SJCRH30 (cell line): Measurements from ENCODE around the gene SMARCA2. TPM values are rescaled to one million over a fixed set of nuclear protein-coding genes. Genes with fewer than 3 reads are reported as not detected.

Experiments
- DNase-seq, 2 experiments: peaks; one replicate each; pipeline ENCODE4 v3.0.0-alpha.2; 2015 to 2020
- H3K27ac ChIP-seq: fragments of 250-450 bp; sonication (Bioruptor Pico); 2 replicates; pipeline ENCODE4 v1.5.1; 2020; ENCODE audit warnings: mild to moderate bottlenecking, moderate library complexity
- H3K27me3 ChIP-seq: fragments of 250-450 bp; sonication (Bioruptor Pico); 2 replicates; pipeline ENCODE4 v1.5.1; 2020; ENCODE audit warnings: mild to moderate bottlenecking, moderate library complexity
- H3K36me3 ChIP-seq: fragments of 250-450 bp; sonication (Bioruptor Pico); 2 replicates; pipeline ENCODE4 v1.5.1; 2020; ENCODE audit warnings: mild to moderate bottlenecking, moderate library complexity
- H3K4me1 ChIP-seq: fragments of 250-450 bp; sonication (Bioruptor Pico); 2 replicates; pipeline ENCODE4 v1.5.1; 2020; ENCODE audit warnings: mild to moderate bottlenecking, moderate library complexity
- H3K4me3 ChIP-seq: fragments of 250-450 bp; sonication (Bioruptor Pico); 2 replicates; pipeline ENCODE4 v1.5.1; 2020; ENCODE audit warnings: mild to moderate bottlenecking, moderate library complexity
- H3K9me3 ChIP-seq: fragments of 250-450 bp; sonication (Bioruptor Pico); replicated peaks from 2 replicates; pipeline ENCODE4 v1.5.1; 2020; ENCODE audit warnings: mild to moderate bottlenecking, moderate library complexity
- total RNA-seq: library from RNA; depleted of rRNA; stranded (reverse); fragments of >200 nt; shearing (Covaris generic); gene quantifications from 2 replicates; pipeline ENCODE4 v1.2.3, GENCODE V29; 2014

The SMARCA2 gene
- total RNA-seq, 1 experiment from 2014 or later: 64.7 TPM

GRCh38 chr9:2022560-2022959 lies 7.4 kb downstream of the SMARCA2 start:
- H3K4me3 ChIP-seq: no peak overlapping the region
- no peak for DNase-seq
- no peaks in the 10 kb centered on the region for H3K9me3 ChIP-seq
- H3K27ac ChIP-seq: no peak overlapping the region
- H3K27me3 ChIP-seq: no peaks in the 10 kb centered on the region
- 0 out of 2 replicates have a peak, but pooled peaks cover 2% of the 10 kb centered on the region for H3K4me1 ChIP-seq
- H3K36me3 ChIP-seq: no peaks in the 10 kb centered on the region

- H3K4me3 ChIP-seq: no peak overlapping the region
- H3K36me3 ChIP-seq: no peaks in the 10 kb centered on the region
- 0 out of 2 replicates have a peak, but pooled peaks cover 2% of the 10 kb centered on the region for H3K4me1 ChIP-seq
- H3K27ac ChIP-seq: no peak overlapping the region
- H3K27me3 ChIP-seq: no peaks in the 10 kb centered on the region
- H3K9me3 ChIP-seq: no peaks in the 10 kb centered on the region
- no peak for DNase-seq
These were observed 7.9 kb downstream of the SMARCA2 start for GRCh38 chr9:2023042-2023441.

GRCh38 chr9:2023532-2023931 lies 8.4 kb downstream of the SMARCA2 start:
- Histone ChIP-seq H3K9me3 (no peaks in the 10 kb centered on the region), H3K4me3 (no peak overlapping the region), H3K27ac (no peak overlapping the region), H3K4me1 (0 out of 2 replicates have a peak, but pooled peaks cover 2% of the 10 kb centered on the region), H3K27me3 (no peaks in the 10 kb centered on the region), H3K36me3 (no peaks in the 10 kb centered on the region)
- no peak for DNase-seq

- Histone ChIP-seq H3K27me3 (no peaks in the 10 kb centered on the region), H3K4me1 (no peaks in the 10 kb centered on the region), H3K9me3 (no peaks in the 10 kb centered on the region), H3K4me3 (no peak overlapping the region), H3K27ac (no peak overlapping the region), H3K36me3 (no peaks in the 10 kb centered on the region)
- no peak for DNase-seq
These were observed 10.0 kb downstream of the SMARCA2 start for GRCh38 chr9:2024888-2025782.

- no peaks in the 10 kb centered on the region for H3K27me3 ChIP-seq
- H3K27ac ChIP-seq: no peak overlapping the region
- no peak overlapping the region for H3K4me3 ChIP-seq
These were observed 11.3 kb downstream of the SMARCA2 start for GRCh38 chr9:2026220-2026997.

GRCh38 chr9:2027543-2028160 lies 12.5 kb downstream of the SMARCA2 start:
- H3K9me3 ChIP-seq: no peaks in the 10 kb centered on the region
- no peaks in the 10 kb centered on the region for H3K27me3 ChIP-seq
- H3K4me1 ChIP-seq: no peaks in the 10 kb centered on the region
- no peak for DNase-seq
- H3K36me3 ChIP-seq: peaks cover 2% of the 10 kb centered on the region; the same call in 1 of the 2 replicates
- no peak overlapping the region for H3K27ac ChIP-seq
- no peak overlapping the region for H3K4me3 ChIP-seq

More at GRCh38 chr9:2026220-2026997, 11.3 kb downstream of the SMARCA2 start:
- no peak for DNase-seq
- Histone ChIP-seq H3K4me1 (no peaks in the 10 kb centered on the region), H3K36me3 (no peaks in the 10 kb centered on the region), H3K9me3 (no peaks in the 10 kb centered on the region)

- Histone ChIP-seq H3K4me1 (no peaks in the 10 kb centered on the region), H3K9me3 (no peaks in the 10 kb centered on the region), H3K4me3 (no peak overlapping the region), H3K27ac (no peak overlapping the region), H3K36me3 (peaks cover 8% of the 10 kb centered on the region), H3K27me3 (no peaks in the 10 kb centered on the region)
- DNase-seq: no peak
These were observed 13.7 kb downstream of the SMARCA2 start for GRCh38 chr9:2028888-2029287.

GRCh38 chr9:2029666-2030170 lies 14.6 kb downstream of the SMARCA2 start:
- Histone ChIP-seq H3K27me3 (no peaks in the 10 kb centered on the region), H3K4me3 (no peak overlapping the region), H3K4me1 (no peaks in the 10 kb centered on the region), H3K36me3 (peaks cover 8% of the 10 kb centered on the region), H3K27ac (no peak overlapping the region), H3K9me3 (no peaks in the 10 kb centered on the region)
- no peak for DNase-seq

- no peaks in the 10 kb centered on the region for H3K4me1 ChIP-seq
- H3K4me3 ChIP-seq: no peak overlapping the region
- H3K27ac ChIP-seq: no peak overlapping the region
- no peaks in the 10 kb centered on the region for H3K9me3 ChIP-seq
- no peak for DNase-seq
- H3K27me3 ChIP-seq: no peaks in the 10 kb centered on the region
- H3K36me3 ChIP-seq: peaks cover 8% of the 10 kb centered on the region
These were observed 17.1 kb downstream of the SMARCA2 start for GRCh38 chr9:2032234-2032633.

GRCh38 chr9:2036844-2037243 lies 21.7 kb downstream of the SMARCA2 start:
- Histone ChIP-seq H3K4me1 (no peaks in the 10 kb centered on the region), H3K27ac (no peak overlapping the region), H3K9me3 (no peaks in the 10 kb centered on the region), H3K27me3 (no peaks in the 10 kb centered on the region), H3K4me3 (no peak overlapping the region), H3K36me3 (peaks cover 11% of the 10 kb centered on the region)
- no peak for DNase-seq

GRCh38 chr9:2039294-2040180 lies 24.4 kb downstream of the SMARCA2 start:
- H3K9me3 ChIP-seq: no peaks in the 10 kb centered on the region
- no peak for DNase-seq
- H3K4me1 ChIP-seq: no peaks in the 10 kb centered on the region
- H3K4me3 ChIP-seq: no peak overlapping the region
- peaks cover 3% of the 10 kb centered on the region; the same call in 1 of the 2 replicates for H3K36me3 ChIP-seq
- no peak overlapping the region for H3K27ac ChIP-seq
- no peaks in the 10 kb centered on the region for H3K27me3 ChIP-seq

- no peak for DNase-seq
- no peaks in the 10 kb centered on the region for H3K4me1 ChIP-seq
- H3K27me3 ChIP-seq: no peaks in the 10 kb centered on the region
- no peak overlapping the region for H3K27ac ChIP-seq
- peaks cover 3% of the 10 kb centered on the region; the same call in 1 of the 2 replicates for H3K36me3 ChIP-seq
- no peaks in the 10 kb centered on the region for H3K9me3 ChIP-seq
- no peak overlapping the region for H3K4me3 ChIP-seq
These were observed 25.7 kb downstream of the SMARCA2 start for GRCh38 chr9:2040828-2041227.

GRCh38 chr9:2041736-2042135 lies 26.6 kb downstream of the SMARCA2 start:
- Histone ChIP-seq H3K27ac (no peak overlapping the region), H3K27me3 (no peaks in the 10 kb centered on the region), H3K4me1 (no peaks in the 10 kb centered on the region), H3K4me3 (no peak overlapping the region), H3K36me3 (peaks cover 3% of the 10 kb centered on the region; the same call in 1 of the 2 replicates), H3K9me3 (no peaks in the 10 kb centered on the region)
- DNase-seq: no peak

- H3K4me1 ChIP-seq: no peaks in the 10 kb centered on the region
- H3K4me3 ChIP-seq: no peak overlapping the region
These were observed 28.1 kb downstream of the SMARCA2 start for GRCh38 chr9:2043243-2043642.

More at GRCh38 chr9:2043243-2043642, 28.1 kb downstream of the SMARCA2 start:
- Histone ChIP-seq H3K9me3 (no peaks in the 10 kb centered on the region), H3K27ac (no peak overlapping the region), H3K27me3 (no peaks in the 10 kb centered on the region), H3K36me3 (peaks cover 3% of the 10 kb centered on the region; the same call in 1 of the 2 replicates)
- DNase-seq: no peak
